NCI-H510A (cell line): ENCODE measurements around the gene HTR3E.
"Not testable (repeated sequence)": the region's sequence is repeated elsewhere in the genome, so short reads cannot be mapped to it uniquely, and the experiment has no call there.

Source experiments
- DNase-seq: peaks from one replicate; lab custom pipeline; 2025; lab: John Stamatoyannopoulos, UW

HTR3E gene

GRCh38 chr3:184096811-184097383 is at the start of gene HTR3E:
Gene HTR3E, plus strand, starts transcription at chr3:184097064. Its CDS starts 466 bp downstream, at chr3:184097530.
- DNase-seq: no peak

- DNase-seq: peak; percentile 70
These were observed 46.5 kb upstream of the HTR3E start for GRCh38 chr3:184050217-184050847.

- no peak for DNase-seq
These were observed 44.1 kb upstream of the HTR3E start, which contains the start of gene HTR3C for GRCh38 chr3:184052767-184053166. Gene HTR3C, plus strand, starts transcription at chr3:184053047. Its CDS starts 34 bp downstream, at chr3:184053081.

GRCh38 chr3:184058029-184058428 is 38.8 kb upstream of the HTR3E start:
- DNase-seq: no peak

GRCh38 chr3:184059424-184059823 is 37.4 kb upstream of the HTR3E start:
- DNase-seq: no peak

- no peak for DNase-seq
These were observed 34.2 kb upstream of the HTR3E start for GRCh38 chr3:184062637-184063036.

GRCh38 chr3:184066211-184066610 is 30.7 kb upstream of the HTR3E start:
- DNase-seq: no peak

- no peak for DNase-seq
These were observed 29.2 kb upstream of the HTR3E start for GRCh38 chr3:184067573-184068055.

GRCh38 chr3:184068344-184068743 is 28.5 kb upstream of the HTR3E start:
- no peak for DNase-seq

GRCh38 chr3:184071142-184071541 is 25.7 kb upstream of the HTR3E start:
- DNase-seq: not testable (repeated sequence)

- DNase-seq: no peak
These were observed 23.2 kb upstream of the HTR3E start for GRCh38 chr3:184073621-184074020.

GRCh38 chr3:184075901-184076300 is 21.0 kb upstream of the HTR3E start:
- no peak for DNase-seq

GRCh38 chr3:184077881-184078280 is 19.0 kb upstream of the HTR3E start:
- no peak for DNase-seq

- no peak for DNase-seq
These were observed 18.0 kb upstream of the HTR3E start for GRCh38 chr3:184078851-184079250.

GRCh38 chr3:184081116-184081830 is 15.6 kb upstream of the HTR3E start:
- DNase-seq: no peak

GRCh38 chr3:184082034-184082433 is 14.8 kb upstream of the HTR3E start:
- DNase-seq: no peak

GRCh38 chr3:184082465-184082864 is 14.4 kb upstream of the HTR3E start:
- no peak for DNase-seq

- no peak for DNase-seq
These were observed 11.4 kb upstream of the HTR3E start for GRCh38 chr3:184085389-184085852.

GRCh38 chr3:184092199-184092598 is 4.7 kb upstream of the HTR3E start:
- DNase-seq: no peak

GRCh38 chr3:184097556-184097955 is 692 bp downstream of the HTR3E start:
- DNase-seq: no peak

- DNase-seq: no peak
These were observed 3.2 kb downstream of the HTR3E start for GRCh38 chr3:184099806-184100686.

- DNase-seq: no peak
These were observed 13.5 kb downstream of the HTR3E start for GRCh38 chr3:184110316-184110725.
